Spleen (tissue), 11 donors: ENCODE results near the gene ANGPTL2. TPM values are rescaled to one million over a fixed set of nuclear protein-coding genes. Genes with fewer than 3 reads are reported as not detected.

ENCODE experiments used
- DNase-seq: peaks from one replicate; pipeline ENCODE4 v3.0.0-alpha.2; 2020
- H3K27ac ChIP-seq, 8 donors: fragments of 200-600 bp; sonication (generic) in 7 of 8; 1 replicate in 4 of 8; 2 replicates in 4 of 8; pipeline versions ENCODE4 v1.5.0 to v1.8.0; 2016 to 2021; ENCODE audit warnings: inconsistent platforms in 4 of 8, mild to moderate bottlenecking in 4 of 8, moderate library complexity in 1 of 8
- H3K27me3 ChIP-seq, 7 donors: fragments of 200-600 bp; sonication (generic) in 6 of 7; replicated peaks in 1 of 7; 1 replicate in 4 of 7; 2 replicates in 3 of 7; pipeline versions ENCODE4 v1.5.0 to v1.8.0; 2016 to 2021; ENCODE audit warnings: inconsistent platforms in 3 of 7, mild to moderate bottlenecking in 1 of 7
- H3K36me3 ChIP-seq, 6 donors: fragments of 200-600 bp; sonication (generic) in 5 of 6; 1 replicate in 4 of 6; 2 replicates in 2 of 6; pipeline versions ENCODE4 v1.5.0 to v1.8.0; 2016 to 2021; ENCODE audit warnings: inconsistent platforms in 2 of 6
- H3K4me1 ChIP-seq, 6 donors: fragments of 200-600 bp; sonication (generic) in 5 of 6; 1 replicate in 3 of 6; 2 replicates in 3 of 6; pipeline versions ENCODE4 v1.5.0 to v1.8.0; 2016 to 2021; ENCODE audit warnings: inconsistent platforms in 3 of 6
- H3K4me3 ChIP-seq, 8 donors: fragments of 200-600 bp; sonication (generic) in 7 of 8; 1 replicate in 4 of 8; 2 replicates in 4 of 8; pipeline versions ENCODE4 v1.5.0 to v1.8.0; 2016 to 2021; ENCODE audit warnings: inconsistent platforms in 4 of 8, mild to moderate bottlenecking in 4 of 8, moderate library complexity in 2 of 8
- H3K9me3 ChIP-seq, 8 donors: fragments of 200-600 bp; sonication (generic) in 7 of 8; 1 replicate in 4 of 8; 2 replicates in 4 of 8; pipeline versions ENCODE4 v1.5.0 to v1.8.0; 2016 to 2021; ENCODE audit warnings: inconsistent platforms in 4 of 8
- CTCF ChIP-seq, 11 experiments: fragments of 200-600 bp in 7 of 11; fragments of 450-650 bp in 4 of 11; sonication (generic) in 4 of 11; IDR thresholded peaks in 8 of 11; conservative IDR thresholded peaks in 3 of 11; 1 replicate in 7 of 11; 2 replicates in 4 of 11; pipeline versions ENCODE4 v1.4.0 to v1.8.0; 2016 to 2021; ENCODE audit warnings: antibody characterized with exemption in 11 of 11, inconsistent platforms in 4 of 11, mild to moderate bottlenecking in 1 of 11
- POLR2A ChIP-seq, 3 donors: fragments of 450-650 bp; IDR thresholded peaks; one replicate each; pipeline ENCODE4 v1.5.1; 2017; ENCODE audit warnings: antibody characterized with exemption in 3 of 3, mild to moderate bottlenecking in 1 of 3
- POLR2AphosphoS5 ChIP-seq, 3 donors: sonication (generic); formaldehyde crosslinking; IDR thresholded peaks; one replicate each; pipeline ENCODE4 v1.5.1; 2017; ENCODE audit warnings: antibody characterized with exemption in 3 of 3
- WGBS, 5 donors: extraction: QIAGEN DNeasy Blood & Tissue Kit in 3 of 5; methylation state at CpG; one replicate each; pipeline versions ENCODE4 v1.1.5 to v1.1.7; 2013 to 2018; 5-methylcytosine and 5-hydroxymethylcytosine counted together
- intact Hi-C: fragments of 100-400 bp; cut with DNase I; formaldehyde crosslinking; loops from one replicate; pipeline ENCODE4 v1.15.0; 2023; ENCODE audit warnings: low total_unique reads
- polyA plus RNA-seq, 3 donors: library from polyadenylated mRNA; stranded (reverse); fragments of 200-250 nt; gene quantifications; one replicate each; pipeline ENCODE4 v1.2.1, GENCODE V29; 2013
- total RNA-seq, 7 donors: library from RNA; depleted of rRNA in 3 of 7; stranded (reverse); fragments of >200 nt in 3 of 7; fragmentation: NEBNext Ultra II Directional in 4 of 7; extraction: Animal tissue kit (Norgen Biotek cat#: 25700) in 4 of 7; gene quantifications; one replicate each; pipeline versions ENCODE4 v1.1.0 to v1.2.1, GENCODE V29; 2016 to 2021
- donor health status: healthy with polysubstance abuse.
- donor health status: DM: no; HTN: no; CAD: no; lungs with moderate emphysema.
- donor health status: DM: no; HTN: no; CAD: no.
- donor health status: Bipolar disorder and iron deficiency.
- donor health status: healthy.
- donor health status: DM: no; HTN: no; CAD: no.
- donor health status: DM: yes; HTN: yes; CAD: no.

ANGPTL2 gene
- total and polyA plus RNA-seq, 10 donors, result 6.6 to 103 (median 48.1) TPM

GRCh38 chr9:127143920-127144465, 21.6 kb upstream of the ANGPTL2 start:
- H3K9me3 ChIP-seq, result peaks cover 0 to 5% (median 0%) of the 10 kb centered on the region in 8 donors
- WGBS, 5 donors, result 90 to 96% (median 93%) methylated on average over 8 of the region's 8 CpGs
- intact Hi-C loops, result no loop called here

GRCh38 chr9:127142931-127143464, 20.6 kb upstream of the ANGPTL2 start:
- H3K4me3 ChIP-seq, result no peak overlapping the region
- H3K27me3 ChIP-seq, result no peaks in the 10 kb centered on the region
- WGBS, 5 donors, result 85 to 95% (median 88%) methylated on average over 2 of the region's 2 CpGs
- H3K36me3 ChIP-seq, result no peaks in the 10 kb centered on the region
- DNase-seq, result no peak
- no peak overlapping the region for H3K27ac ChIP-seq
- intact Hi-C loops, result no loop called here
- TF ChIP-seq POLR2AphosphoS5 (IDR thresholded peaks at IDR 0.05) (no peak), CTCF (IDR thresholded peaks at IDR 0.05 in 8 of 11, conservative IDR thresholded peaks at IDR 0.05 in 3 of 11) (no peak), POLR2A (IDR thresholded peaks at IDR 0.05) (no peak)
- peaks cover 0 to 11% (median 3%) of the 10 kb centered on the region in 6 donors for H3K4me1 ChIP-seq
- peaks cover 0 to 5% (median 0%) of the 10 kb centered on the region in 8 donors for H3K9me3 ChIP-seq

More at GRCh38 chr9:127143920-127144465, 21.6 kb upstream of the ANGPTL2 start:
- TF ChIP-seq POLR2AphosphoS5 (IDR thresholded peaks at IDR 0.05), result no peak
- no peak for TF ChIP-seq CTCF (IDR thresholded peaks at IDR 0.05 in 8 of 11, conservative IDR thresholded peaks at IDR 0.05 in 3 of 11)
- TF ChIP-seq POLR2A (IDR thresholded peaks at IDR 0.05), result no peak
- peak overlapping the region in 2 of 8 donors; percentile 14 to 52 for H3K27ac ChIP-seq
- H3K4me3 ChIP-seq, result no peak overlapping the region
- DNase-seq, result no peak
- peaks cover 0 to 11% (median 3%) of the 10 kb centered on the region in 6 donors for H3K4me1 ChIP-seq
- no peaks in the 10 kb centered on the region for H3K36me3 ChIP-seq
- H3K27me3 ChIP-seq, result no peaks in the 10 kb centered on the region

- 91 to 98% (median 96%) methylated on average over 3 of the region's 3 CpGs for WGBS, 5 donors
These were observed 19.9 kb upstream of the ANGPTL2 start for GRCh38 chr9:127142291-127142690.

More at GRCh38 chr9:127142291-127142690, 19.9 kb upstream of the ANGPTL2 start:
- Histone ChIP-seq H3K9me3 (peaks cover 0 to 5% (median 0%) of the 10 kb centered on the region in 8 donors), H3K4me1 (peaks cover 0 to 5% (median under 1%) of the 10 kb centered on the region in 6 donors), H3K27ac (no peak overlapping the region), H3K36me3 (no peaks in the 10 kb centered on the region), H3K27me3 (no peaks in the 10 kb centered on the region), H3K4me3 (no peak overlapping the region)
- TF ChIP-seq POLR2A (IDR thresholded peaks at IDR 0.05) (no peak), CTCF (IDR thresholded peaks at IDR 0.05 in 8 of 11, conservative IDR thresholded peaks at IDR 0.05 in 3 of 11) (no peak), POLR2AphosphoS5 (IDR thresholded peaks at IDR 0.05) (no peak)
- intact Hi-C loops, result no loop called here
- DNase-seq, result no peak
